Jurkat, Clone E6-1 (cell line): Measurements from ENCODE around the gene ACSL1.
"Not testable (repeated sequence)": the region's sequence is repeated elsewhere in the genome, so short reads cannot be mapped to it uniquely, and the experiment has no call there.

Experiments
- DNase-seq: peaks from one replicate; pipeline ENCODE4 v3.0.0-alpha.2; 2011; ENCODE audit warnings: low read depth, low spot score
- H3K4me3 ChIP-seq: 2 replicates; pipeline ENCODE4 v1.5.1; 2011; ENCODE audit warnings: mild to moderate bottlenecking, low read length, control low read depth, moderate library complexity

Gene ACSL1

GRCh38 chr4:184795214-184795844 lies 30.4 kb downstream of the ACSL1 start:
- no peak for DNase-seq
- no peak overlapping the region for H3K4me3 ChIP-seq

- DNase-seq = no peak
- no peak overlapping the region for H3K4me3 ChIP-seq
Observed at GRCh38 chr4:184794470-184794869, 31.3 kb downstream of the ACSL1 start.

GRCh38 chr4:184793735-184794355 lies 31.9 kb downstream of the ACSL1 start:
- DNase-seq = no peak
- H3K4me3 ChIP-seq = no peak overlapping the region

GRCh38 chr4:184792950-184793555 lies 32.7 kb downstream of the ACSL1 start:
- DNase-seq = peak; percentile 70
- H3K4me3 ChIP-seq = no peak overlapping the region

- no peak overlapping the region for H3K4me3 ChIP-seq
- no peak for DNase-seq
Observed at GRCh38 chr4:184792334-184792733, 33.4 kb downstream of the ACSL1 start.

- DNase-seq = peak; percentile 31
- no peak overlapping the region for H3K4me3 ChIP-seq
Observed at GRCh38 chr4:184790826-184791225, 34.9 kb downstream of the ACSL1 start.

- no peak for DNase-seq
- H3K4me3 ChIP-seq = no peak overlapping the region
Observed at GRCh38 chr4:184787766-184788503, 37.8 kb downstream of the ACSL1 start.

GRCh38 chr4:184785813-184786212 lies 40.0 kb downstream of the ACSL1 start:
- H3K4me3 ChIP-seq = no peak overlapping the region
- no peak for DNase-seq

- H3K4me3 ChIP-seq = no peak overlapping the region
- DNase-seq = no peak
Observed at GRCh38 chr4:184784628-184785257, 41.0 kb downstream of the ACSL1 start.

- DNase-seq = no peak
- H3K4me3 ChIP-seq = no peak overlapping the region
Observed at GRCh38 chr4:184782731-184783373, 42.9 kb downstream of the ACSL1 start.

- DNase-seq, H3K4me3 ChIP-seq: not testable (repeated sequence)
Observed at GRCh38 chr4:184779160-184779559, 46.6 kb downstream of the ACSL1 start.

- no peak overlapping the region for H3K4me3 ChIP-seq
Observed at GRCh38 chr4:184778325-184778724, 47.4 kb downstream of the ACSL1 start.

GRCh38 chr4:184776821-184777220 lies 48.9 kb downstream of the ACSL1 start:
- H3K4me3 ChIP-seq = no peak overlapping the region
- DNase-seq = no peak

More at GRCh38 chr4:184778325-184778724, 47.4 kb downstream of the ACSL1 start:
- DNase-seq = no peak

- no peak overlapping the region for H3K4me3 ChIP-seq
- DNase-seq = no peak
Observed at GRCh38 chr4:184775854-184776555, 49.8 kb downstream of the ACSL1 start.

GRCh38 chr4:184774152-184774551 lies 51.6 kb downstream of the ACSL1 start:
- H3K4me3 ChIP-seq = no peak overlapping the region
- no peak for DNase-seq

- H3K4me3 ChIP-seq = no peak overlapping the region
- no peak for DNase-seq
Observed at GRCh38 chr4:184771416-184771815, 54.4 kb downstream of the ACSL1 start.

- DNase-seq = no peak
- H3K4me3 ChIP-seq = no peak overlapping the region
Observed at GRCh38 chr4:184769141-184769765, 56.5 kb downstream of the ACSL1 start.

- no peak overlapping the region for H3K4me3 ChIP-seq
- no peak for DNase-seq
Observed at GRCh38 chr4:184768296-184768695, 57.5 kb downstream of the ACSL1 start.
